Sigmoid colon (tissue), 7 donors: ENCODE measurements around the gene HMHB1. TPM values are rescaled to one million over a fixed set of nuclear protein-coding genes. Genes with fewer than 3 reads are reported as not detected.

Source experiments
- DNase-seq: peaks from one replicate; pipeline ENCODE4 v3.0.0-alpha.2; 2019
- H3K27ac ChIP-seq, 4 donors: fragments of 200-600 bp; sonication (generic); one replicate each; pipeline ENCODE4 v1.5.1; 2016 to 2019; ENCODE audit warnings: mild to moderate bottlenecking in 1 of 4
- H3K27me3 ChIP-seq, 3 donors: fragments of 200-600 bp; sonication (generic); one replicate each; pipeline ENCODE4 v1.5.1; 2019; ENCODE audit warnings: mild to moderate bottlenecking in 1 of 3
- H3K36me3 ChIP-seq, 4 donors: fragments of 200-600 bp; sonication (generic); one replicate each; pipeline ENCODE4 v1.5.1; 2016 to 2019
- H3K4me1 ChIP-seq, 4 donors: fragments of 200-600 bp; sonication (generic); one replicate each; pipeline ENCODE4 v1.5.1; 2017 to 2019
- H3K4me3 ChIP-seq, 4 donors: fragments of 200-600 bp; sonication (generic); one replicate each; pipeline ENCODE4 v1.5.1; 2017 to 2019; ENCODE audit warnings: mild to moderate bottlenecking in 2 of 4, moderate library complexity in 1 of 4
- H3K9me3 ChIP-seq, 4 donors: fragments of 200-600 bp in 3 of 4; sonication (generic) in 3 of 4; one replicate each; pipeline versions ENCODE4 v1.5.1 to v1.6.1; 2013 to 2019
- CTCF ChIP-seq, 4 experiments: fragments of 450-650 bp in 3 of 4; fragments of 200-600 bp in 1 of 4; IDR thresholded peaks; one replicate each; pipeline ENCODE4 v1.5.1; 2016 to 2019; ENCODE audit warnings: antibody characterized with exemption in 4 of 4, mild to moderate bottlenecking in 3 of 4, moderate library complexity in 2 of 4
- EP300 ChIP-seq, 4 donors: sonication (generic); formaldehyde crosslinking; IDR thresholded peaks; one replicate each; pipeline ENCODE4 v1.6.1; 2017; ENCODE audit warnings: antibody characterized with exemption in 4 of 4
- POLR2A ChIP-seq, 2 donors: fragments of 450-650 bp; IDR thresholded peaks; one replicate each; pipeline ENCODE4 v1.6.1; 2016; ENCODE audit warnings: antibody characterized with exemption in 2 of 2, mild to moderate bottlenecking in 2 of 2, moderate library complexity in 2 of 2
- POLR2AphosphoS5 ChIP-seq, 4 donors: sonication (generic); formaldehyde crosslinking; IDR thresholded peaks; one replicate each; pipeline ENCODE4 v1.6.1; 2017; ENCODE audit warnings: antibody characterized with exemption in 4 of 4
- WGBS, 2 donors: extraction: QIAGEN DNeasy Blood & Tissue Kit; methylation state at CpG; one replicate each; pipeline ENCODE4 v1.1.7; 2013; 5-methylcytosine and 5-hydroxymethylcytosine counted together
- intact Hi-C: fragments of 100-400 bp; cut with DNase I; formaldehyde crosslinking; loops from one replicate; pipeline ENCODE4 v1.15.1; 2023
- polyA plus RNA-seq, 3 donors: library from polyadenylated mRNA; stranded (reverse); fragments of 200-250 nt; gene quantifications; one replicate each; pipeline ENCODE4 v1.2.3, GENCODE V29; 2013
- total RNA-seq, 4 donors: library from RNA; depleted of rRNA; stranded (reverse); fragments of >200 nt; gene quantifications; one replicate each; pipeline ENCODE4 v1.1.0, GENCODE V29; 2016
- donor health status: healthy with polysubstance abuse.
- donor health status: Bipolar disorder and iron deficiency.
- donor health status: healthy.

Gene HMHB1
- total RNA-seq (not detected), polyA plus RNA-seq (not detected)

GRCh38 chr5:143812085-143812705 lies at the start of gene HMHB1:
Gene HMHB1, plus strand, starts transcription at chr5:143812161.
- Histone ChIP-seq H3K36me3 (no peaks in the 10 kb centered on the region), H3K27me3 (no peaks in the 10 kb centered on the region), H3K4me1 (no peaks in the 10 kb centered on the region), H3K9me3 (no peaks in the 10 kb centered on the region), H3K4me3 (no peak within 1 kb of the TSS), H3K27ac (no peak within 1 kb of the TSS)
- no peak for TF ChIP-seq CTCF (IDR thresholded peaks at IDR 0.05)
- no peak for TF ChIP-seq POLR2A (IDR thresholded peaks at IDR 0.05)
- TF ChIP-seq EP300 (IDR thresholded peaks at IDR 0.05): no peak
- TF ChIP-seq POLR2AphosphoS5 (IDR thresholded peaks at IDR 0.05): no peak
- 51 to 80% methylated on average over 16 of the region's 16 CpGs for WGBS, 2 donors
- intact Hi-C loops: no loop called here
- DNase-seq: no peak

- TF ChIP-seq POLR2A (IDR thresholded peaks at IDR 0.05) (no peak), CTCF (IDR thresholded peaks at IDR 0.05) (no peak), EP300 (IDR thresholded peaks at IDR 0.05) (no peak), POLR2AphosphoS5 (IDR thresholded peaks at IDR 0.05) (no peak)
- Histone ChIP-seq H3K4me1 (peaks cover 0 to 20% (median 7%) of the 10 kb centered on the region in 4 donors), H3K4me3 (no peak overlapping the region), H3K27me3 (no peaks in the 10 kb centered on the region), H3K36me3 (no peaks in the 10 kb centered on the region), H3K9me3 (no peaks in the 10 kb centered on the region), H3K27ac (no peak overlapping the region)
- no peak for DNase-seq
- 96 to 97% methylated on average over 5 of the region's 5 CpGs for WGBS, 2 donors
- intact Hi-C loops: no loop called here
Measured at GRCh38 chr5:143762636-143763220, 49.2 kb upstream of the HMHB1 start.

GRCh38 chr5:143767162-143767561 lies 44.8 kb upstream of the HMHB1 start:
- no peak for TF ChIP-seq POLR2AphosphoS5 (IDR thresholded peaks at IDR 0.05)
- TF ChIP-seq CTCF (IDR thresholded peaks at IDR 0.05): no peak
- TF ChIP-seq EP300 (IDR thresholded peaks at IDR 0.05): no peak
- no peaks in the 10 kb centered on the region for H3K27me3 ChIP-seq

GRCh38 chr5:143769026-143769786 lies 42.8 kb upstream of the HMHB1 start:
- Histone ChIP-seq H3K9me3 (no peaks in the 10 kb centered on the region), H3K36me3 (no peaks in the 10 kb centered on the region), H3K4me1 (peaks cover 0 to 10% (median 4%) of the 10 kb centered on the region in 4 donors), H3K4me3 (no peak overlapping the region), H3K27me3 (no peaks in the 10 kb centered on the region), H3K27ac (no peak overlapping the region)
- TF ChIP-seq POLR2AphosphoS5 (IDR thresholded peaks at IDR 0.05) (no peak), CTCF (IDR thresholded peaks at IDR 0.05) (no peak), EP300 (IDR thresholded peaks at IDR 0.05) (no peak), POLR2A (IDR thresholded peaks at IDR 0.05) (no peak)
- 87 to 88% methylated on average over 5 of the region's 5 CpGs for WGBS, 2 donors
- no peak for DNase-seq
- intact Hi-C loops: no loop called here

More at GRCh38 chr5:143767162-143767561, 44.8 kb upstream of the HMHB1 start:
- intact Hi-C loops: no loop called here
- Histone ChIP-seq H3K4me1 (peaks cover 0 to 10% (median 4%) of the 10 kb centered on the region in 4 donors), H3K27ac (no peak overlapping the region), H3K36me3 (no peaks in the 10 kb centered on the region), H3K4me3 (no peak overlapping the region), H3K9me3 (no peaks in the 10 kb centered on the region)
- 86 to 87% methylated on average over 3 of the region's 3 CpGs for WGBS, 2 donors
- DNase-seq: no peak
